Kidney (tissue), 14 donors: ENCODE measurements around the gene EDARADD. TPM values are rescaled to one million over a fixed set of nuclear protein-coding genes. Genes with fewer than 3 reads are reported as not detected.
A peak's percentile ranks its signal among the peaks of the same experiment; 100 is the strongest.
"Not testable (repeated sequence)": the region's sequence is repeated elsewhere in the genome, so short reads cannot be mapped to it uniquely, and the experiment has no call there.

ENCODE experiments used
- DNase-seq, 5 donors: peaks; one replicate each; pipeline ENCODE4 v3.0.0-alpha.2; 2013 to 2020
- FAIRE-seq: peaks from 2 replicates; lab custom pipeline; 2012; peaks lifted over from hg19 to GRCh38; lab: Jason Lieb, UNC
- H3K27ac ChIP-seq, 2 donors: one replicate each; pipeline ENCODE4 v1.7.0; 2013; ENCODE audit warnings: low read depth in 2 of 2, low read length in 2 of 2, inconsistent platforms in 1 of 2
- H3K27me3 ChIP-seq: one replicate; pipeline ENCODE4 v1.7.1; 2013; ENCODE audit warnings: low read length, inconsistent platforms; ENCODE audit not compliant: control insufficient read depth, insufficient read depth
- H3K36me3 ChIP-seq, 3 donors: one replicate each; pipeline versions ENCODE4 v1.7.0 to v1.7.1; 2013; ENCODE audit warnings: low read length in 3 of 3, control low read depth in 1 of 3, inconsistent platforms in 1 of 3; ENCODE audit not compliant: insufficient read depth in 3 of 3, control insufficient read depth in 2 of 3
- H3K4me1 ChIP-seq, 3 donors: one replicate each; pipeline versions ENCODE4 v1.7.0 to v1.7.1; 2013; ENCODE audit warnings: low read length in 3 of 3, inconsistent platforms in 1 of 3, low read depth in 1 of 3; ENCODE audit not compliant: control insufficient read depth in 2 of 3, insufficient read depth in 2 of 3
- H3K4me3 ChIP-seq, 3 donors: one replicate each; pipeline versions ENCODE4 v1.7.0 to v1.8.1; 2013; ENCODE audit warnings: low read length in 3 of 3, control low read depth in 1 of 3, inconsistent platforms in 1 of 3
- H3K9ac ChIP-seq, 3 donors: one replicate each; pipeline versions ENCODE4 v1.7.0 to v1.7.1; 2013; ENCODE audit warnings: low read length in 3 of 3, control low read depth in 1 of 3, inconsistent platforms in 1 of 3
- H3K9me3 ChIP-seq, 3 donors: one replicate each; pipeline versions ENCODE4 v1.7.0 to v1.7.1; 2013; ENCODE audit warnings: low read length in 3 of 3, control low read depth in 1 of 3, inconsistent platforms in 1 of 3; ENCODE audit not compliant: control insufficient read depth in 2 of 3, insufficient read depth in 1 of 3
- intact Hi-C: fragments of 100-400 bp; cut with DNase I; formaldehyde crosslinking; loops from one replicate; pipeline ENCODE4 v1.11.1; 2022
- polyA plus RNA-seq: library from polyadenylated mRNA; stranded (reverse); fragments of 350-450 nt; fragmentation: Illumina TruSeq; extraction: RNeasy Lipid Tissue Mini Kit (QIAGEN cat#74804); gene quantifications from one replicate; pipeline ENCODE4 v1.2.3, GENCODE V29; 2014; ENCODE audit warnings: low read depth, low replicate concordance; ENCODE audit not compliant: insufficient read depth
- total RNA-seq: library from RNA; stranded (reverse); fragmentation: NEBNext Ultra II Directional; extraction: Animal tissue kit (Norgen Biotek cat#: 25700); gene quantifications from one replicate; pipeline ENCODE4 v1.2.1, GENCODE V29; 2021
- TF ChIP-seq, protein P1 (sequence below): IDR thresholded peaks from 3 replicates; pipeline ENCODE4 v1.5.1; 2012; ENCODE audit warnings: mild to moderate bottlenecking, moderate library complexity, borderline replicate concordance; ENCODE audit not compliant: insufficient read depth; ENCODE audit errors: extremely low read depth
- donor health status: control.
- donor health status: control.
- donor health status: control.
- donor health status: control.
- donor health status: control.
- donor health status: DM: yes; HTN: yes; CAD: no.
- donor health status: Normal renal cell carcinoma (clear cell type).

Gene EDARADD
- total and polyA plus RNA-seq, 2 donors from 2014 or later, result 0.82 to 2.2 TPM

DNA sequence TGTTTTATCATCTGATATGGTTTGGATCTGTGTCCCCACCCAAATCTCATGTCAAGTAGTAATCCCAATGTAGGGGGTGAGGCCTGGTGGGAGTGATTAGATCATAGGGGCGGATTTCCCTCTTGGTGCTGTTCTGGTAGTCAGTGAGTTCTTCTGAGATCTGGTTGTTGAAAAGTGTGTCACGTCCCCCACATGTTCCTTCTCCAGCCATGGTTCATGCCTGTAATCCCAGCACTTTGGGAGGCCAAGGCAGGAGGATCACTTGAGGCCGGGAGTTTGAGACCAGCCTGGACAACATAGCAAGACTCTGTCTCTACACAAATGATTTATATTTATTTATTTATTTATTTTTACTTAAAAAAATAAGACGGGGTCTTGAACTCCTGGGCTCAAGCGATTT, 30.8 kb upstream of the EDARADD start:
- Histone ChIP-seq H3K27ac (no peak overlapping the region), H3K4me3 (no peak overlapping the region), H3K9me3 (no peaks in the 10 kb centered on the region), H3K36me3 (no peaks in the 10 kb centered on the region), H3K4me1 (no peaks in the 10 kb centered on the region), H3K27me3 (no peaks in the 10 kb centered on the region), H3K9ac (no peak overlapping the region)
- intact Hi-C loops, result no loop called here
- no peak for DNase-seq
- TF ChIP-seq, protein P1, sequence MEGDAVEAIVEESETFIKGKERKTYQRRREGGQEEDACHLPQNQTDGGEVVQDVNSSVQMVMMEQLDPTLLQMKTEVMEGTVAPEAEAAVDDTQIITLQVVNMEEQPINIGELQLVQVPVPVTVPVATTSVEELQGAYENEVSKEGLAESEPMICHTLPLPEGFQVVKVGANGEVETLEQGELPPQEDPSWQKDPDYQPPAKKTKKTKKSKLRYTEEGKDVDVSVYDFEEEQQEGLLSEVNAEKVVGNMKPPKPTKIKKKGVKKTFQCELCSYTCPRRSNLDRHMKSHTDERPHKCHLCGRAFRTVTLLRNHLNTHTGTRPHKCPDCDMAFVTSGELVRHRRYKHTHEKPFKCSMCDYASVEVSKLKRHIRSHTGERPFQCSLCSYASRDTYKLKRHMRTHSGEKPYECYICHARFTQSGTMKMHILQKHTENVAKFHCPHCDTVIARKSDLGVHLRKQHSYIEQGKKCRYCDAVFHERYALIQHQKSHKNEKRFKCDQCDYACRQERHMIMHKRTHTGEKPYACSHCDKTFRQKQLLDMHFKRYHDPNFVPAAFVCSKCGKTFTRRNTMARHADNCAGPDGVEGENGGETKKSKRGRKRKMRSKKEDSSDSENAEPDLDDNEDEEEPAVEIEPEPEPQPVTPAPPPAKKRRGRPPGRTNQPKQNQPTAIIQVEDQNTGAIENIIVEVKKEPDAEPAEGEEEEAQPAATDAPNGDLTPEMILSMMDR, result no peak
- FAIRE-seq, result no peak

DNA sequence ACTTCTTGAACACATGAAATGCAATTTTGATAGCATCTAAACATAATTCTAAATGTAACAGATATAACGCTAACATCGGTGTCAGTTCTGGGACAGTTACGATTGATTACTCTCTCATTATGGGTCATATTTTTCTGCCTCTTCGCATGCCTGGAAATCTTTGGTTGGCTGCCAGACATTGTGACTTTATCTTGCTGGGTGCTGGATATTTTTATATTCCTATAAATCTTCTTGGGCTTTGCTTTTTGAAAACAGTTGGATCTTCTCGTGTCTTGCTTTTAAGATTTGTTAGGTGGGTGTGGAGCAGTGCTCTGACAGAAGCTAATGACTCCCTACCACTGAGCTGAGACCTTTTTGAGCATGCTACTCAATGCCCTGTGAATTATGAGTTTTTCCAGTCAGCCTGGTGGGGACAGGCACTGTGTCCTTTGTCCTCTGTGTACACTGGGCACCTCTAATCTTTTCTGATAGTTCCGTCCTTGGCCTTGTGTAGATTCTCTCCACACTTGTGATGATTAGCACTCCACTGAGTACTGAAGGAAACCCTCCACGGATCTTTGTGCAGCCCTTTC, 28.0 kb upstream of the EDARADD start:
- no peak overlapping the region for H3K27ac ChIP-seq
- no peak overlapping the region for H3K4me3 ChIP-seq
- peaks cover 0 to 3% (median 0%) of the 10 kb centered on the region in 3 donors for H3K9me3 ChIP-seq
- intact Hi-C loops, result no loop called here
- TF ChIP-seq, protein P1, result no peak
- H3K9ac ChIP-seq, result no peak overlapping the region
- H3K36me3 ChIP-seq, result no peaks in the 10 kb centered on the region
- H3K27me3 ChIP-seq, result no peaks in the 10 kb centered on the region
- DNase-seq (peak in 3 of 5 donors; percentile 14 to 53 (median 34)), FAIRE-seq (no peak)
- no peaks in the 10 kb centered on the region for H3K4me1 ChIP-seq

DNA sequence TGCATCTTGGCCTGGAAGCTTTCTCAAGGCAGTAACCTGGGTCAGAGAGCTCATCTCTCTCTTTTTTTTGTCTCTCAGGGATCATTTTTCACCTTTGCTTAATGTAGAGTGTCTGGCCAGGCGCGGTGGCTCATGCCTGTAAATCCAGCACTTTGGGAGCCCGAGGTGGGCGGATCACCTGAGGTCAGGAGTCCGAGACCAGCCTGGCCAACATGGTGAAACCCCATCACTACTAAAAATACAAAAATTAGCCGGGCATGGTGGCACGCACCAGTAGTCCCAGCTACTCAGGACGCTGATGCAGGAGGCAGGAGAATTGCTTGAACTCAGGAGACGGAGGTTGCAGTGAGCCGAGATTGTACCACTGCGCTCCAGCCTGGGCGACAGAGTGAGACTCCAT, 27.4 kb upstream of the EDARADD start:
- H3K9me3 ChIP-seq, intact Hi-C loops, H3K9ac ChIP-seq, H3K4me1 ChIP-seq, H3K4me3 ChIP-seq, FAIRE-seq, H3K27ac ChIP-seq, DNase-seq, H3K27me3 ChIP-seq, H3K36me3 ChIP-seq: not testable (repeated sequence)

DNA sequence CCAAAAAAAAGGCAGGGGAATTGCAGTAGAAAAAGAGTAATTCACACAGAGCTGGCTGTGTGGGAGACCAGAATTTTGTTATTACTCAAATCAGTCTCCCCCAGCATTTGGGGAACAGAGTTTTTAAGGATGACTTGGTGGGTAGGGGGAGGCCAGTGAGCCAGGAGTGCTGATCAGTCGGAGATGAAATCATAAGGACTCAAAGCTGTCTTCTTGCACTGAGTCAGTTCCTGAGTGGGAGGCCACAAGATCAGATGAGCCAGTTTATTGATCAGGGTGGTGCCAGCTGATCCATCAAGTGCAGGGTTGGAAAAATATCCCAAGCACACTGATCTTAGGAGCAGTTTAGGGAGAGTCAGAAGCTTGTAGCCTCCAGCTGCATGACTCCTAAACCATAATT, 23.7 kb upstream of the EDARADD start:
- Histone ChIP-seq H3K9me3 (peaks cover 0 to 3% (median 0%) of the 10 kb centered on the region in 3 donors), H3K36me3 (no peaks in the 10 kb centered on the region), H3K4me3 (no peak overlapping the region), H3K9ac (no peak overlapping the region), H3K27ac (no peak overlapping the region), H3K27me3 (no peaks in the 10 kb centered on the region), H3K4me1 (no peaks in the 10 kb centered on the region)
- DNase-seq (no peak), FAIRE-seq (no peak)
- intact Hi-C loops, result no loop called here
- TF ChIP-seq, protein P1, result no peak
